Raji (cell line): ENCODE measurements around the gene HOXA5.
A peak's percentile ranks its signal among the peaks of the same experiment; 100 is the strongest.

Experiments
- POLR2A ChIP-seq: IDR thresholded peaks from 2 replicates; pipeline ENCODE4 v1.6.1; 2011; ENCODE audit warnings: low read depth, low read length, control low read depth; ENCODE audit not compliant: insufficient read depth

HOXA5 gene

DNA sequence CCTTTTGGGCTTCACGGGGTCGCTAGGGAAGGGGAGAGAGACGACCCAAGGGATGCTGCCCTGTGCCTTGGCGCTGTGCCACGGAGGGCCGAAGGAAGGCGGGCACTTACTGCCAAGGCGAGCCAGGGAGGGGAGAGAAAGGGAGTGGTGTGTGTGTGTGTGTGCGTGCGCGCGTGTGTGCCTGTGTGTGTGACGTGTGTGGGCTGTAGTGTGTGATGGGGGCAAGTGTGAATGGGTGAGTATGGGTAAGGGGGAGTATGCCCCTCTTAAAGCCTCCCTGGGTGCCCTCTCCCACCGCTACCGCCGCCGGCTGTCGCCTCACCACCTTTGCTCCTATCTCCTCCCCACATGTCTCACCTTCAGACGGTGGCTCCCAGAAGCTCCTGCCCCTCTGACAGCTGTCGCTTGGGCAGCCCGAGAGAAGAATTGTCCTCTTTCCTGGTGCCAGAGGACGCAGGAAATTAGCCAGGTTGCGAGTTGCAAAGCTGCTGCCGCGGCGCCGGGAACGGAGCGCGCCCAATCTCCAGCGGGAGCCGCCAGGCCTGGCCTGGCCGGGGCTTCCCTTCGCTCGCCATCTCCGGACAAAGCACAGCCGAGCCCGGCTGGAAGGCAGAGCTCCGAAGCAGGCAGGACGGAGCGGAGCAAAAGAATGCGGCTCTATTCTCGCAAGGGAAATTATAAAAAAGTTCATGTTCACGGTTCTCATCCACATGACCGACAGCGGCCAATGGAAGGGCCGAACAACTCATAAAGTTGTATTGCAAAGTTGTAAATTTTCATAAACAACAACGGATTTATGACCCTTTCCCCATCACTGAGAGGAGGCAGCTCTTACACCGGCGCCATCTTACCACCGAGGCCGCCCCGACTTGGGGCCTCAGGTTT lies 8.7 kb upstream of the HOXA5 start, which contains the start of gene HOXA3:
HOXA3 (minus strand) TSS at position 653 of the 885 bp plus-strand sequence. CDS start 41,943 bp downstream, outside the sequence.
- TF ChIP-seq POLR2A: no peak

DNA sequence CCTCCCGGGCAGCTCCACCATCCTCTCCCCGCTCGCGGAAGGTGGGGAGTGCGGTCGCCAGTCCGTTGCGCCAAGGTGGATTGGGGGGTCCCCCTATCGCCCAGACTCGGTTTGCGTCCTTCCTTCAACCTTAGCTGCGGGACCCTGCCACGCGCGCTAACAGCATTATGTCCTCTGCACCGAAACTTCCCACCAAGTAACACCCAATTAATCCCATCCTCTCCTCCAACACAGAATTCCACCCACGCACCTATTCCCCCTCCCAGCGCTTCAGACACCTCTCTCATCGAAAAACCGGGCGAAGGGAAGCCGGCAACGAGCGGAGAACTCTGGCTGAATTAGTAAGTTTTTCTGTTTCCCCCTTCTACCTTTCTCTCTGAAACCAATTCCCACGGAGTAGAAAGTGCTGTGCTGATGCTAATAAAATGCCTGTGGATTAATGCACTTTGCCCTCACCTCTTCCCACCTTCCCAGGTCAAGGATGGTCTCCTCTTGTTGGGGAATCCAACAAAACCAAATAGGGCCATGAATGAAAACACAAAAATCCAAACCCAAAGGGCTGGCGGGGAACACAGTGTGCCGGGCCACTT lies 8.0 kb upstream of the HOXA5 start:
- TF ChIP-seq POLR2A: no peak

DNA sequence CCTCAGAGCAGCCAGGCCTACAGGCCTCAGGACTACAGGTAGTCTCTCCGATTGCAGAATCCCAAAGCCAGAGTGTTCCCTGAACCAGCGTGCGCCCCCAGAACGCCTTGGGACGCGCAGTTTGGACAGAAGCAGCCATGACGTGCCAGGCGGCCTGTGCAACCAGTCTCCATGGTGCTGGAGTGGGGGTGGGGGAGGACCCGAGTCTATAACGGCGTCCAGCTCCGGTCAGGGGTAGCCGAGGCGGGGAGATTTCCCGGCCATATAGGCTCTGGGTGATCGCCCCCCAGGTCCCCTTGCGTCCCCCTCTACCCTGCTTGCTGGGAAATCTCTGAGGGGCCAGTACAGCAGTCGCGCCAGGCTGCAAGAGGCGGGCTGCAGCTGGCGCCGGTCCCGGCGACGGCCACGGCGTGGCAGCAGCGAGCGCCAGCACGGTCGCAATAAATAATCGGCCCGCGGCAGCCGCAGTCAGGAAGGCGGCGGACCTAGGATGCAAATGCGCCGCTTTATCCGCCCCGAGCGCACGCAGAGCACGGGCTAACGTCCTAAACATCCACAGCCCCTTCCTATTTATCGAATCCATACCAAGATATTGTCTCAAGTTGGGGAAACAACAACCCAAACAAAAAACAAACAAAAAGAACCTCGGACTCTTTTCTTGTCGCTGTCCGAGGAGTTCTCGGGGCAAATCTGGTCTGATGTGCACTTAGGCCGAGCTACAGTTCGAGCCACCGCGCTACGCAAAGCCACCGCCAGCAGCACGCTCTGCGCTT lies 7.3 kb upstream of the HOXA5 start:
- TF ChIP-seq POLR2A: peak; percentile 65

DNA sequence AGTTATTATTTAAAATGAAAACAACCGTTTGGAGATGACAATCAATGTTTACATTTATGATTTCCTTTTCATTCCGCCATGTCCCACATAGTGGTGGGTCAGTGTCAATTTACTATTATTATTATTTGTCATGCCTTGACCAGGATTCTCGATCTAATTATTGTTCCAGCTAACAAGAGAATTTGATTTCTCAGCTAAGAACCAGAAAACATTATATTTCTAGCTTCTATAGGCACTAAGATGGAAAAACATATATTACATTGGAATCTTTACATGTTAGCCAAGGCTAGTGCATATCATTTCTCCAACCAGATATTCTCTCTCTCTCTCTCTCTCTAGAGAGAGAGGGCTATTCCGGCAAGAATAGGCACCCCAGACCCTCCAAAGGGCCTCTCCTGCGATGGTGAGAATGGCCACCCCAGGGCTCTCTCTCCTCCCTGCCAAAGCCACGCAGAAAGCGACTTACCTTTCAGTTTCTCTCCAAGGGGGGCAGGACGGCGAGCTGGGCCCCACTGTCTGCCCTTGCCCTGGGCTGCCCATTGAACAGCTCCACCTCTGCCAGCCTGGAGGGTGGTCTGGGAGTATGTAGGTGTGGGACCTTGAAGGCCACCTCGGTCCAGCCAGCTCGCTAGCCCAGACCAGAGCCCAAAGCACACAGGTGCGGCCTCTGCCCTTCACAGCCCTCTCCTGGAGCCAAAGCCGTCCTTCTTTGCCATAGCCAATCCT lies 6.5 kb upstream of the HOXA5 start:
- TF ChIP-seq POLR2A: no peak

DNA sequence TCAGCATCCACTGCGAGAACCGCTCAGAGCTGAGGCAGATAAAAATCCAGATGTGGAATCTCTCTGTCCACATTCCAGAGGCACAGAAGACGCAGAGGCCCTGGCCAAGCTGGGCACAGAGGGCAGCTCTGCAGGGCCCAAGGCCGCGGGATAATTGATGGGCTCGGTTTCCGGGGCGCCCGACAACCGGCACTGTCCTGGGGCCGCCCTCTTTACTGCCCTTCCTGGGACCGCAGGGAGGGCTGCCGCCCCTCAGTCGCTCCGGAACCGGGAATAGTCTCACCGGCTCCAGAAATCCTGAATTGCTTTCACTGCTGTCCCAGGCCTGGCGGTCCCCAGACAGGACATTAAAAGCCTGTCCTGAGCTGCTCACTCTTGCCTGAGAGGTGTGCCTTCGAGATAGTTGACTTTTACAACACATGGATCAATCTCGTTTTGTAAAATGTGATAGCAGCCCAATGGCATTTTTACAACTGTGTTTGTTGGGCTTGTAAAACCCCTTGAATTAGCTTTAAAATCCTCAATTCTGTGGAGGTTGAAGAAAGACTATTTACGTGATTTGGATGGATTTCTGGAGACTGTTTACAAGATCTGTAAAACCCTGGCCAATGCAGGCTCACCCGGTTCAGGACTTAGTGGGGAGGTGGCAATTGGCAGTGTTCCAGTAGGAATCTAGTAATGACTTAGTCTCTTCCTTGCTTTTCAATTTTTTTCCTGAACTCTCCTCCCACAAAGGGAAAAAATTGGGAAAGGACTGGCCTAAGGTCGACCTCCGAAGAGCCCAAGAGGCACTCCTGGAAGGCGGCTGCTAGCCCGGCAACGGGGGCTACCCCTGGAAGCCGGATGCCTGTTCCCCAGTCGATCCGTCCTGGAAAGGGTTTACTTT lies 5.5 kb upstream of the HOXA5 start:
- TF ChIP-seq POLR2A: no peak

DNA sequence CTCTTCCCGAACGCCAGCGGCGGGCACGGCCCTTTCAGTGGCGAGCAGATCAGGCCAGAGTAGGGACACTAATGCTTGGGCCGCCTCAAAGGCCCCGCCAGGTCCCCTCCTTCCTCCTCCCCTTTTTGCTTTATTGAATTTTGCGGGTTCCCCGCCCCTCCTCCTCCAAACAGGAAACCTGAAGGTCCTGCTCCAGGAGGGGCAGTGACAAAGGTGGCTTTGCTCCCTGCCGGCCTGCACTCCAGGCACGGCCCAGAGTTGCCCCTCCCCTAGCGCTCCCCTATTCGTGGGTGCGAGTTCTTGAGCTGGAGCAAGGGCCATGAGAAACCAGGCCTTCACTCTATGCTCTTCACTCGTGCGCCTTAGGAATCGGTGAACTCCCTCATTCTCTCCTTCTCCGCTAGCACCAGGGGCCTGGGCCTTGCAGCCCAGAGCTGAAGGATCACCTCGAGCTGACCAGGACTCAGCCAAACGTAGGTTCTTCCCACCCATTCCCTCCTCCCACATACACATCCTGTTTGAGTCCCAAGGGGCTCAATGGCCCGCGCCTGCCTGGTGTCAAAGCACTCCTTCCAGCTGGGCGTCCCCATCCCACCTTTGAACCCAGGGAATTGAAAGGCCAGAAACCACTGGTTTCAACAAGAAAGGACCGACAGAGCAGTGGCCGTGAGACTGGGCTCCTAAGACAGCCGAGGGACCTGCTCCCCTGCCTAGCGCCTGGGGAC lies 4.7 kb upstream of the HOXA5 start:
- no peak for TF ChIP-seq POLR2A

DNA sequence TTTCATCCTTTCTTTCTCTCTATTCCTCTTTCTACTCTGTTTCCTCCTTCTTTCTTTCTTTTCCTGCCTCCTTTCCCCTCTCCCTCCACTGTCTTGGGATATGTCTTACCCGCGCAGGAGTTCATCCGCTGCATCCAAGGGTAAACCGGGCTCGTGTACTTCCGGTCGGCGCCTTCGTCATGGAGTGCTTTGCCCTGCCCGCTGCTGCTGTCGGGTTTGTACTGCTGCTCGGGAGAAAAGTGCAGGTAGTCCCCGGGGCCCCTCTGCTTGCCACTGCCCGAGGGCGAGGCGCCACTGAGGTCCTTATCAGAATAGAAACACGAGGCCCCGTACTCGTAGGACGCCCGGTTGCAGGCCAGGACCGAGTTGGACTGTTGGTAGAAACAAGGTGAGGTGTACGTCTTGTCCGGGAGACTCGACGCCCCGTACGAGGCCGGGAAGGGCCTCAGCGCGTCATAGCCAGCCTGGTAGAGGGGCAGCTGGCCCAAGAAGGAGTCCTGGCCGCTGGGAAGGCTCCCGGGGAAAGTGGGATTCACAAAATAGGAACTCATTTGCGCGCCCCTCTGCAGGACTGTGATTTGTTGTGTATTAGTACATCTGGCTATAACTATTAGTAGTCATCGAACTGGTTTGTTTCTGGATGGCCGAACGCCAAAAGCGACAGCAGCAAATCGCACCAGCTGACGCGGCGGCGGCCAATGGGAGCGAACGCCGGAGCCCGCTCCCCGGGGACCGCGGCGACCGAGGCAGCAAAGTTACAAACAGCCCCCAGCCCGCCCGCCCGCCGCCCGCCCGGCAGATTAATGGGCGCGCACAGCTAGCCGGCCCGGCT lies 3.9 kb upstream of the HOXA5 start, which contains the start of gene HOXA6:
HOXA6 (minus strand) TSS at position 576 of the 832 bp plus-strand sequence; CDS start at position 551, 25 bp downstream.
- no peak for TF ChIP-seq POLR2A

DNA sequence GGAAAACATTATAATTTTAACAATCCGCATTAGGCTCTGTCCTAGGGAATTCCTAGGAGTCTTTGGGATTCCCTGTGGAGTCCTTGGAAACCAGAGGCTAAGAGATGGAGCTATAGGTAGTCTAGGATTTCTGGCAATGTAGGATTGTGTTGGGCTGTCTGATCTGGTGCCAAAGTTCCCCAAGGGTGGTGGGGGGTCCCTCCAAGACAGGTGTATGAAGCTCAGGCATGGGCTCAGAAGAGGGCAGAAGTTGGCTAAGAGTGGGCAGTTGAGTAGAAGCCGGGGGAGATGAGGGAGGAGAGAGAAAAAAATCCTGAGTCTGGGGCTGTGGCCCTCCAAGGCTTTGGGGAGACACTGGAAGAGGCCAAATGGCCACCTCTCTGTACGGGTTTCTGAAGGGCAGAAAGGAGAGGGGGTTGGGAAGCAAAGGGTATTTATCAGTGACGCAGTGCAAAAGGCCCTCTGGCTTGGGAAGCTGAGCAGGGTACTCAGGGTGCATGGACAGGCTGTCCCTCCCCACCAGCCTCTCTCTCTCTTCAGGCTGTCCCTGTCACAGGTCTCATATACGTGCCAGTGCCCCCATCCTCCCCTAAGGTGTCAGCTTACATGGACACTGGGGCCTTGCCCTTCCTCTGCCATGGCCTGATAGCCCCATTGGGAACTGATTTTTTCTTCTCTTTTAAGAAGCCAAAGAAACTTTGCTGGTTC lies 3.2 kb upstream of the HOXA5 start:
- TF ChIP-seq POLR2A: no peak

DNA sequence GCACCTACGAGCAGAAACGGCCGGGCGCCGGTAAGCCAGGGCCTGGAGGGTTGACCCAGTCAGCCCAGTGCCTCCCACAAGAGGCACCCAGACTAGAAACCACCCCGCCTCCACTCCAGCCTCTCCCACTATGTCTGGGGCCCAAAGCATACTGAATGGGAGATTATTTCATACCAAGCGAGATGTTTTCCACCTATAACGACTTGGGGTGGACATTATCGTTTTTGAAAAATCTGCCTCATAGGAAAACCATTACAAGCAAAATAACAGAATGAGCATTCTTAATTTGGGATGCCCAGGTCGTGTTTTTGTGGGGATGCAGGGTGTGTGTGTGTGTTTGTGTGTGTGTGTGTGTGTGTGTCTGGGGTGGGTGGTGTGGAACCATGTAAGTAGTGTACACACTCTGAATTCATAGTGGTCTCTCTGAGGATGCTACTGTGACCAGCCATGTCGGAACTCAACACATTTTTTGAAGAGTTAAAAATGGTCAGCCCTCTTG lies 2.5 kb upstream of the HOXA5 start:
- no peak for TF ChIP-seq POLR2A

DNA sequence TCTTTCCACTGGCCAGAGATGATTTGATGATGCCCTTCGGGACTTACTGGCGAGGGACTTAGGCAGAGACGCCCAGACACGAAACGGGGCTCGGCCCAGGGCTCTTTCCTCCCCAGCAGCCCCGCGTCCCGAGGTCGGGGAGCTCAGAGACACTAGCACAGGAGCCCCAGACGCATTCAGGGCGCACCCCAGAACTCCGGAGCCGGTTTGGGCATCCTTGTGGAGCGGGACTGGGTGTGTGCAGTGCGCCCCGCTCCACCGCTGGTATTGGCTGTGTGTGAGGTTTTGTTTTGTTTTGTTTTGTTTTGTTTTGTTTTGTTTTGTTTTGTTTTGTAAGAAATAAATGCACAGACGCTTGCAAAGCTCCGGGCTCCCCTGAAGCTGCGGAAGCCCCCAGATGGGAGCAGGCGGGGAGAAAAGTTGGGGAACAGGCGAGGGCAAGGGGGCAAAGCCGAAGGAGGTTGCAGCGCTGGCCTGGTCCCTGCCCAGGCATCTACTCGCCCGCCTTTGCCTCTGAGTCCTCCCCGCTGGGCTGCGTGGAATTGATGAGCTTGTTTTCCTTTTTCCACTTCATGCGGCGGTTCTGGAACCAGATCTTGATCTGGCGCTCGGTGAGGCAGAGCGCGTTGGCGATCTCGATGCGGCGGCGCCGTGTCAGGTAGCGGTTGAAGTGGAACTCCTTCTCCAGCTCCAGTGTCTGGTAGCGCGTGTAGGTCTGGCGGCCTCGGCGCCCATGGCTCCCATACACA lies 1.9 kb upstream of the HOXA5 start:
- no peak for TF ChIP-seq POLR2A

DNA sequence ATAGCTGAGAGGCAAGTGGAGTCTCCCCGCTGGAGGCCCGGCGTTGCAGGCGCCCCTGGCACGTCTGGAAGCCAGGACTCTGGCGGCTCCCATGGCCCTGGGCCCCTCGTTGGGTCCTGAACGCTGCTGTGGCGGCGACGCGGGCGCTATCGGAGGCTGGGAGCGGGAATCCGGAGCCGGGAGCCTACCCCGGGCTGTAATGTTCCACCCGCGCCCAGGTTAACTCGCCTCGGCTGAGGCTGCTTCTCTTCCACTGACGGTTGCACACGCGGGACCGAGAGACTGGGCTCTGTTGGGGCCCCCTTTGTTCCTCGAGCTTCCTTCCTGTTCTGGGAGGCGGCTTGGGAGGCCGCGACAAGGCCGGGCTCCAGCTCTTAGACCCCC lies 1.3 kb upstream of the HOXA5 start:
- no peak for TF ChIP-seq POLR2A
